Vagina (tissue), 2 donors: ENCODE data around the gene NAV2. TPM values are rescaled to one million over a fixed set of nuclear protein-coding genes. Genes with fewer than 3 reads are reported as not detected.

Experiments
- DNase-seq, 2 donors: peaks; one replicate each; pipeline ENCODE4 v3.0.0-alpha.2; 2017; ENCODE audit errors: extremely low spot score in 2 of 2
- H3K27ac ChIP-seq: fragments of 200-600 bp; sonication (generic); one replicate; pipeline ENCODE4 v1.5.1; 2019
- H3K27me3 ChIP-seq: fragments of 200-600 bp; sonication (generic); one replicate; pipeline ENCODE4 v1.5.1; 2019
- H3K36me3 ChIP-seq, 2 donors: fragments of 200-600 bp; sonication (generic); one replicate each; pipeline ENCODE4 v1.5.1; 2017 to 2019
- H3K4me1 ChIP-seq: fragments of 200-600 bp; sonication (generic); one replicate; pipeline ENCODE4 v1.5.1; 2019
- H3K4me3 ChIP-seq, 2 donors: fragments of 200-600 bp; sonication (generic); 1 replicate in 1 of 2; 2 replicates in 1 of 2; pipeline ENCODE4 v1.5.1; 2016 to 2019
- H3K9me3 ChIP-seq: fragments of 200-600 bp; sonication (generic); one replicate; pipeline ENCODE4 v1.5.1; 2019
- CTCF ChIP-seq, 3 experiments: fragments of 450-650 bp in 2 of 3; fragments of 200-600 bp in 1 of 3; sonication (generic) in 1 of 3; IDR thresholded peaks; one replicate each; pipeline ENCODE4 v1.5.1; 2017 to 2019; ENCODE audit warnings: antibody characterized with exemption in 3 of 3, mild to moderate bottlenecking in 2 of 3, moderate library complexity in 2 of 3
- POLR2A ChIP-seq, 2 donors: fragments of 450-650 bp; IDR thresholded peaks; one replicate each; pipeline ENCODE4 v1.6.1; 2017; ENCODE audit warnings: antibody characterized with exemption in 2 of 2, mild to moderate bottlenecking in 2 of 2, moderate library complexity in 2 of 2
- POLR2AphosphoS5 ChIP-seq, 2 donors: sonication (generic); formaldehyde crosslinking; IDR thresholded peaks; one replicate each; pipeline ENCODE4 v1.9.0; 2017; ENCODE audit warnings: antibody characterized with exemption in 2 of 2, mild to moderate bottlenecking in 2 of 2, low read depth in 1 of 2; ENCODE audit not compliant: insufficient read depth in 1 of 2
- intact Hi-C: fragments of 100-400 bp; cut with DNase I; formaldehyde crosslinking; loops from one replicate; pipeline ENCODE4 v1.15.1; 2023
- total RNA-seq: library from RNA; depleted of rRNA; stranded (reverse); fragments of >200 nt; gene quantifications from one replicate; pipeline ENCODE4 v1.2.3, GENCODE V29; 2016

Gene NAV2
- total RNA-seq, 1 donor from 2014 or later: 25.3 TPM

DNA sequence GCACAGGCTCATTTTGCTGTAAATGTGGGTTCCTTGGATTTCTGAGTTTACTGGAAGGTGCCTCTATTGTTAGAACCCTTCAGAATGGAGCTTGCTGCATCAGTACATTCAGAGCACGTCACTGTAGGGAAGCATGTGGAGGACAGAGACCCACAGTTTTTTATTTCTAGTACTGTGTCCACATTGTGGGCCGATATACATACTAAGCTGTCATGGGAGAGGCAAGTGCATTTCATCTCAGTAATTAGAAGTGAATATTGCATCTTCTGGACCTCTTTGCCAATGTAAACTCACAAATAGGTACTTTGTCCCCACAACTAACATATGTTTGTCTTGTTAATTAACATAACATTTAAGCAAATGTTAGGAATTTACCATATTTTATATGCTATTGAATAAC lies 139.7 kb downstream of the NAV2 start:
- TF ChIP-seq CTCF (IDR thresholded peaks at IDR 0.05): no peak
- no peak for TF ChIP-seq POLR2AphosphoS5 (IDR thresholded peaks at IDR 0.05; ENCODE audit: insufficient read depth in 1 of 2, low read depth in 1 of 2)
- TF ChIP-seq POLR2A (IDR thresholded peaks at IDR 0.05): no peak
- no peak overlapping the region for H3K4me3 ChIP-seq
- DNase-seq: no peak
- intact Hi-C loops: no loop called here
- no peaks in the 10 kb centered on the region for H3K4me1 ChIP-seq
- H3K36me3 ChIP-seq: no peaks in the 10 kb centered on the region
- no peaks in the 10 kb centered on the region for H3K9me3 ChIP-seq
- no peak overlapping the region for H3K27ac ChIP-seq
- H3K27me3 ChIP-seq: no peaks in the 10 kb centered on the region

DNA sequence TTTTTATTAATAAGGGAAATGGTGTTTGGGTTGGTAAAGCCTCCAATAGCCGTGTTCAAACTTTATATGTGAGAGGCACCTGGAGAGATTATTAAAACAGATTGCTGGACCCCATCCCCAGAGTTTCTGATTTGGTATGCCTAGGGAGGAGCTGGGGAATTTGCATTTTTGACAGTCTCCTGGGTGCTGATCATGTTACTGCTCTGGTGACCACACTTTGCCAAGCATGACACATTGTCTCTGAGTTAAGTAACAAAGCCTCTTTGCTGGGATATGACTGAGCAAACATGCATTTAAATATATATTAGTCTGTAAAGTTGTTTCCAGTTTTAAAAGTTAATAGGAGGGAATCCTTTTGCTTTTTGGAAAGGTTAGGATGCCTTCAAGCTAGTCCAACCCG lies 140.4 kb downstream of the NAV2 start:
- no peak overlapping the region for H3K4me3 ChIP-seq
- H3K27me3 ChIP-seq: no peaks in the 10 kb centered on the region
- no peaks in the 10 kb centered on the region for H3K4me1 ChIP-seq
- H3K27ac ChIP-seq: no peak overlapping the region
- TF ChIP-seq POLR2AphosphoS5 (IDR thresholded peaks at IDR 0.05; ENCODE audit: insufficient read depth in 1 of 2, low read depth in 1 of 2): no peak
- TF ChIP-seq POLR2A (IDR thresholded peaks at IDR 0.05): no peak
- no peak for TF ChIP-seq CTCF (IDR thresholded peaks at IDR 0.05)
- no peaks in the 10 kb centered on the region for H3K9me3 ChIP-seq
- DNase-seq: no peak
- H3K36me3 ChIP-seq: no peaks in the 10 kb centered on the region
- intact Hi-C loops: no loop called here

- TF ChIP-seq CTCF (IDR thresholded peaks at IDR 0.05): no peak
- H3K27ac ChIP-seq: no peak overlapping the region
- H3K4me1 ChIP-seq: no peaks in the 10 kb centered on the region
- no peak overlapping the region for H3K4me3 ChIP-seq
- H3K9me3 ChIP-seq: no peaks in the 10 kb centered on the region
- no peak for DNase-seq
- H3K36me3 ChIP-seq: no peaks in the 10 kb centered on the region
- no peaks in the 10 kb centered on the region for H3K27me3 ChIP-seq
- intact Hi-C loops: no loop called here
Measured at GRCh38 chr11:19853920-19854319, 141.3 kb downstream of the NAV2 start.

GRCh38 chr11:19861171-19861570 lies 148.5 kb downstream of the NAV2 start:
- intact Hi-C loops: no loop called here
- DNase-seq: no peak
- H3K27me3 ChIP-seq: no peaks in the 10 kb centered on the region
- no peaks in the 10 kb centered on the region for H3K36me3 ChIP-seq
- no peaks in the 10 kb centered on the region for H3K4me1 ChIP-seq
- TF ChIP-seq CTCF (IDR thresholded peaks at IDR 0.05) (no peak), POLR2AphosphoS5 (IDR thresholded peaks at IDR 0.05; ENCODE audit: insufficient read depth in 1 of 2, low read depth in 1 of 2) (no peak), POLR2A (IDR thresholded peaks at IDR 0.05) (no peak)
- H3K27ac ChIP-seq: no peak overlapping the region
- H3K4me3 ChIP-seq: no peak overlapping the region
- no peaks in the 10 kb centered on the region for H3K9me3 ChIP-seq

- Histone ChIP-seq H3K27ac (no peak overlapping the region), H3K36me3 (no peaks in the 10 kb centered on the region), H3K4me1 (no peaks in the 10 kb centered on the region), H3K4me3 (no peak overlapping the region), H3K9me3 (no peaks in the 10 kb centered on the region), H3K27me3 (no peaks in the 10 kb centered on the region)
- no peak for TF ChIP-seq CTCF (IDR thresholded peaks at IDR 0.05)
- no peak for TF ChIP-seq POLR2A (IDR thresholded peaks at IDR 0.05)
- no peak for TF ChIP-seq POLR2AphosphoS5 (IDR thresholded peaks at IDR 0.05; ENCODE audit: insufficient read depth in 1 of 2, low read depth in 1 of 2)
- no peak for DNase-seq
- intact Hi-C loops: no loop called here
Measured at GRCh38 chr11:19862091-19862490, 149.5 kb downstream of the NAV2 start.
